GM21576 (cell line): ENCODE measurements around the gene PEAK3.

ENCODE experiments used
- ATAC-seq: cut with Tn5 transposase; IDR thresholded peaks from one replicate; pipeline ENCODE4 v1.9.1; 2021; ENCODE audit warnings: mild to moderate bottlenecking, moderate library complexity; ENCODE audit not compliant: unreplicated experiment

Gene PEAK3

DNA sequence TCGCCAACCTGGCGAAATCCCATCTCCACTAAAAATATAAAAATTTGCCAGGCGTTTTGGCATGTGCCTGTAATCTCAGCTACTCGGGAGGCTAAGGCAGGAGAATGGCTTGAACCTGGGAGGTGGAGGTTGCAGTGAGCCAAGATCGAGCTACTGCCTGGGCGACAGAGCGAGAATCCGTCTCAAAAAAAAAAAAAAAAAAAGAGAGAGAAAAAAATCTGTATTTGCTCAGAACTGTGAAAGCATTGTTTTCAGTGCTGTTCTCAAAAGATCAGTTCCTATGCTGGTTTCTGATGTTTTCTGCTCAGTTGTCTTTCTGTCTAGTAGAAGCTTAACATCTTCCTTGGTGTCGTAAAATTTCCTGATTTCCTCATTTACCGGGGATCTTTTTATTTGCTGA, 42.8 kb downstream of the PEAK3 start:
- no peak for ATAC-seq

DNA sequence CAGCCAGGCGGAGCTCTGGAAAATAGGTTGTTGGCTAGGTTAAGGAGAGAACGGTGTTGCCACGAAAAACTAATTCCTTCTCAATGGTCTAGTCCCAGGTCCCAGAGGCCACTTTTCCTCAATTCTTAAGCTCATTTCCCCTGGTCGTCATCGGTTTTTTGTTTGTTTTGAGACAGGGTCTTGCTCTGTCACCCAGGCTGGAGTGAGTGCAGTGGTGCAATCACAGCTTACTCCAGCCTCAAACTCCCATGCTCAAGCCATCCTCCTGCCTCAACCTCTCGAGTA, 44.2 kb downstream of the PEAK3 start:
- ATAC-seq, result no peak

DNA sequence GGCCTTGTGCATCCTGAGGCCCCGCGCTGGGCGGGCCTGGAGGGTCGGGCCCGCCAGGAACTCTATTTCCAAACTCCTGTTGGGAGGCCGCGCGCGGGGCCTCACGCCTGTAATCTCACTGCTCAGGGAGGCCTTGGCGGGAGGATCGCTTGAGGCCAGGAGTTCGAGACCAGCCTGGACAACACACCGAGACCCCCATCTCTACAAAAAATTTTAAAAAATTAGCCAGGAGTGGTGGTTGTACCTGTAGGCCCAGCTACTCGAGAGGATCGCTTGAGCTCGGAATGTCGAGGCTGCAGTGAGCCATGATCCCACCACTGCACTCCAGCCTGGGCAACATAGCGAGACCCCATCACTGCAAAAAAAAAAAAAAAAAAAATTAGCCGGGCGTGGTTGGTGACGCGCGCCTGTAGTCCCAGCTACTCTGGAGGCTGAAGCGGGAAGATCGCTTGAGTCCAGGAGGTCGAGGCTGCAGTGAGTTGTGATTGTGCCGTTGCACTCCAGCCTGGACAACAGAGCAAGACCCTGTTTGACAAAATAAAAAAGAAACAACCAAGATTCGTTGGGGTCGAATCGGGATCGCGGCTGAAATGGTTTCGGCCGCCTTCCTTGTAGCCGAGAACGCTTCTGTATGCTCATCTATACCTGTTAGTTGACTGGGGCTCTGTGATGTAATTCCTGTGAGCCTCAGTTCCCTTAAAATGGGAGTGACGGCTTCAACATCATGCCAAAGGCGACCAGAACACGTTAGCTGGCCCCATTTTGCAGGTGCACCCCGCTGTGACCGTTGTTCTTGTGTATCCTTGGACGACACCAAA, 44.7 kb downstream of the PEAK3 start:
- ATAC-seq, result no peak

DNA sequence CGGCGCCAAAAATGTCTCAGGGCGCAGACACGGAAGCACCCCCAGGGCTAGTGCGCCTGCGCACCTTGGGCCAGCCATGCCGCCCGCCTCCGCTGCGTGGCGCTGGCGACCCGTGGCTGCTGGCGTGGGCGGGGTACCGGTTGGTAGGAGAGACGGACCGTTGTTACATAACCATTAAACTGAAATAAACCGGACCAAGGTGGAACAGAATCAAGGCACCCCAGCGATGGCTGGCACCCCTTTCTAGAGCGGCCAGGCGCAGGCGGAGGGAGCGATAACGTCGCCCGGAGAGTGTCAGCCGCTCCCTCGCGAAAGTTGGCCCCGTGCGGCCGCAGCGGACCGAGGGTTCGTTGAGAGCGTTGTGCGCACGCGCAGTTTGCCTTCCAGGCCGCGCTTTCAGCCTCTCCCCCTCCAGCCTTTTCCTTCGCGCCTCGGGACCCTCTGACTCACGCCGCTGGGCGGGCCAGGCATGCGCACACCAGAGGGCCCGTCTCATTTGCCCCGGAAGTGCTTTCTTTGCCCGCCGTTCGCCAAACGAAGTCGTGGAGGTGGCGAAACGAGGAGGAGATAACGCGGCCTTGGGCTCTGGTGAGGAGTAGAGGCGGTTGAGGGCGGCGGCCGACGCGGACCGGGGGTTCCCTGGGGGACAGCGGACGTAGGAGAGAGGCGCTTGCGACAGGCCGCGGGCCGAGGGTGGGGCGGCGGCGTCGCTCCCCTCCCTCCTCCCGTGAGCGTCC, 45.5 kb downstream of the PEAK3 start, which contains the start of the genes PLEKHJ1 and SF3A2:
Gene PLEKHJ1, minus strand, starts transcription at position 16 of the 737 bp plus-strand sequence. CDS start 81 bp downstream, outside the sequence.
Gene SF3A2, plus strand, starts transcription at position 511 of the 737 bp plus-strand sequence. CDS start 6,595 bp downstream, outside the sequence.
- peak; percentile 59 for ATAC-seq

DNA sequence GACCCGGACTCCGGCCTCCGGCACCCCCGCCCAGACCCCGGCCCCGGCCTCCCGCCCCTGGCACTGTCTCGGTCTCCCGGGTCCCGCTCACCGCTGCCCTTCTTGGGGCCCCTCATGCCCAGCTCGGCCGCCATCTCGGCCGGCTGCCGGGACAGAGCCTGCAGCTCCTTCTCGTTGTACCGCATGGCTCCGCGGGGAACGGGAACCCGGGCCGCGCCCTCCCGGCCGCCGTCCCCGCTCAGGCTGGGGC, 46.0 kb downstream of the PEAK3 start:
- peak; percentile 14 for ATAC-seq

DNA sequence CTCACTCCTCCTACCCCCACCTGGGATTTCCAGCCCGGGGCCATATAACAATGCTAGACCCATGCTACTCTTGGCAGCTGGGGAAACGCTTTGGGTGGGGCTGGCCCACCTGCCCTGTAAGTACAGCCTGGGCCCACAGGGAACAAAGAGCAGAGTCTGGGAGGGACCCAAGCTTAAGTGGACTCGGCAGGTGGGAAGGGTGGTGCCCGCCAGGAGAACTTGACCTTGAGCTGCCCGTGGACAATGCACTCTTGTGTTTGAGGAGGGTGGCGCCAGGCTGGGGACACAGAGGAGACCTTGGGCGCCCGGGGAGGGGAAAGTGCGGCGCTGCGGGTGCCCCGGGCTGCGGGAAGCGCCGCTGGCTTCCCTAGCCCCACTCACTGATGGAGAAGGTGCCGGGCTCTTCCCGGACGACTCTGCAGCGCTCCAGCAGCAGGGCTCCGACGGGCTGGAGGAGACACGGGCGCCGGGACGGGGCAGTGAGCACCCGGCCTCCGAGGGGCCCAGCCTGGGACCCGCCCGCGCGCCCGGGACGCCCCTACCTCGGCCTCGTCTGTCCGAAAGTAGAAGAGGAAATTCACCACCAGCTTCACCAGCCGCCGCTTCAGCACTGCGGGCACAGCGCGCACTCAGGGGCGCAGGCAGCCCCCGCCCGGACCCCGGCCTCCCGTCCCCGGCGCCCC, 46.5 kb downstream of the PEAK3 start:
- ATAC-seq, result no peak

DNA sequence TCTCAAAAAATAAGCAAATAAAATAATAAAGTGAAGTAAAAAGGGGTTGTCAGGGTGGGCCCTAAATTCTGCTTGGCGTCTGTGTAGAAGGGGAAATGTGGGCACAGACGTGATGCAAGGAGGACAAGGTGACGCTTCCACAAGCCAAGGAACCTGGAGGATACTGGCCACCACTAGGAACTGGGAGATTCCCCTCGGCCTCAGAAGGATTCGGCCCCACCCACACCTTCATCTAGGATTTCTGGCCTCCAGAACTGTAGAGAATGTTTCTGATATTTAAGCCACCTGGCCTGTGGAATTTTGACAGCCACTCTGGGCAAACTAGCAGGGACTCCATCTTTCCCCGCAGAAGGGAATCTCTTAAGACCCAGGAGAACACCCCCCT, 47.0 kb downstream of the PEAK3 start:
- no peak for ATAC-seq

DNA sequence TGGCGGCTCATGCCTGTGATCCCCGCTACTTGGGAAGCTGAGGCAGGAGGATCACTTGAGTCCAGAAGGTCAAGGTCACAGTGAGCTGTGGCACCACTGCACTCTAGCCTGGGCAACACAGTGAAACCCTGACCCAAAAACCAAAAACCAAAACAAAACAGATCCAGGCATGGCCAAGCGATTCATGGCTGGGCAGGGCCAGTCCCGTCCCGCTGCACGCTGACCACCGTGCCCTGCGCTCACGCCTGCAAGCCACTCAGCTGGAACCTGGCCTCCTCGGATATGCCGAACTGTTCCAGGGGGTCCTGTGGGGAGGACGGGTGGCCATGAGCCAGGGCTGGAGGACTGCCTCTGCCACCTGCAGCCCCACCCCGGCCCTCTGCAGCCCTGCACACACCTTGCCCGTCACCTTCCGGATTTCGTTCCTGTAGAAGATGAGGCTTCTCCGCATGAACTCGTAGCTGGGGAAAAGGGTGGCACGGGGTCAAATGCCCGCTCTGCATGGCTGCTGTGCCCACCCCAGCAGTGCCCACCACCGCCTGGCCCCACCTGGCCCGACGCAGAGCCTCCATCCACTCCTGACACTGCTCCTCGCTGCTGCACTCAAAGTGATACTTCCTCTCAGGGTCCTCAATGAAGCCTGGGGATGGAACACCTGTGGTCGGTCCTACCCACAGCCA, 48.2 kb downstream of the PEAK3 start:
- ATAC-seq, result no peak

DNA sequence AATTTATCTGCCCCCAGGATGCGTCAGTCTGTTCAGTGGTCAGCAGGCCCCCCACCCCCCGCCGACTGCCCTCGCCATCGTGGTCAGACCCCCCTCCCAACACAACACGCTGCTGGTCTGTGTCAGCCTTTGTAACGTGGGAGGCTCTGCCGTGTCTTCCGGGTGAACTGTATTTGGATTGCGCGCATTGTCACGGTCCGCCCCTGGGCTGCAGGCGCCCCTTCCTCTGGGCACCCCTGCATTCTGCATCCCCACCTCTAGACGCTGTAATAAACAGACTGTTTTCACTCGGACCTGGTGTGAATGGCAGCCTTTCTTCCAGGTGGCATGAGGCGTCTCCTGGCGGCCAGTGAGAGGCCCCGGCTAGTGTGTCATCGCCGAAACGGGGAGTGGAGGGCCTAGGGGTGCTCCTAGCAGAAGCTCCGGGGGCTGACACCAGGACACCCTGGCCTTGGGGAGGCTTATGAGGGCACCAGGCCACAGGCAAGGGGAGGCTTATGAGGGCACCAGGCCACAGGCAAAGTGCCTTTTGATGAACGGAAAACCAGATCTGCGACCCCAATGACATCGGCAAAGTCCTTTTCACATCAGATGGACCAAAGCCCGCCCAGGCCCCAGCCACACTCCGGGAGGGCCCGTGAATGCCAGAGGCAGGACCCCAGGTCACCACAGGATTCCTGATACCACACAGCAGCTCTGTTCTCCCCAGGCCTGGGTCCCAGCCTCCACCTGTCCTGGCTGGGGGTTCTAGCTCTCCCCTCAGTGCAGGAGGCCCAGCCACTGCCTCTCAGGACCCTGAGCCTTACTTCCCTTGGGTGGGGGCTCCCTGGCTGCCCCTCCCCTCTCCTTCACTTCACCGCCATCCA, 49.5 kb downstream of the PEAK3 start:
- no peak for ATAC-seq

DNA sequence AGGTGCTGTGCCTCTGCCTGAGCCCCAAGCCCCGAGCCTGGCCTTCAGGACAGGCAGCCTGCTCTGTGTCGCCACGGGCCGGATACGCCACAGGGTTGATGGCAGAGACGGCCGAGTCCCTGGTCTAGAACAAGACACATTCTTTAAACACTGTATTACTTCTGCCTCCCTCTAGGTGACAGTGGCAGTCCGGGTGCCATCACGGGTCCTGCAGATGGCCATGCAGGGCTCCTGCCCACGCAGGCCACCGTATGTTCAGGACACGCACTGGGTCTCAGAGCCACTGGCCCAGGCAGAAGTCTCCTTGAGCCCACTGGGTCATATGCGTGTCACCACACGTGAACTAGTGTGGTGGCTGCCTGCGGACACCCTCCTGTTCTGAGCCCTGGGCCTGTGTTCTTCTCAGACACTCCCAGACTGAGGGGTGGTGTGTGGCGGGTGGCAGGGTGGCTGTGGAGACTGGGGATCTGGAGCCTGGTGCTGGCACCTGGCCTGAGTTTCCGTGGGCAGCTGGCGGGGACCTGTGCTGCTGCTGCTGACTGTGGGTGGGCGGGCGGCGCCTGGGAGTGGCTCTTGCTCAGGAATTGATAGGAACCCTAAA, 50.3 kb downstream of the PEAK3 start:
- ATAC-seq, result no peak

DNA sequence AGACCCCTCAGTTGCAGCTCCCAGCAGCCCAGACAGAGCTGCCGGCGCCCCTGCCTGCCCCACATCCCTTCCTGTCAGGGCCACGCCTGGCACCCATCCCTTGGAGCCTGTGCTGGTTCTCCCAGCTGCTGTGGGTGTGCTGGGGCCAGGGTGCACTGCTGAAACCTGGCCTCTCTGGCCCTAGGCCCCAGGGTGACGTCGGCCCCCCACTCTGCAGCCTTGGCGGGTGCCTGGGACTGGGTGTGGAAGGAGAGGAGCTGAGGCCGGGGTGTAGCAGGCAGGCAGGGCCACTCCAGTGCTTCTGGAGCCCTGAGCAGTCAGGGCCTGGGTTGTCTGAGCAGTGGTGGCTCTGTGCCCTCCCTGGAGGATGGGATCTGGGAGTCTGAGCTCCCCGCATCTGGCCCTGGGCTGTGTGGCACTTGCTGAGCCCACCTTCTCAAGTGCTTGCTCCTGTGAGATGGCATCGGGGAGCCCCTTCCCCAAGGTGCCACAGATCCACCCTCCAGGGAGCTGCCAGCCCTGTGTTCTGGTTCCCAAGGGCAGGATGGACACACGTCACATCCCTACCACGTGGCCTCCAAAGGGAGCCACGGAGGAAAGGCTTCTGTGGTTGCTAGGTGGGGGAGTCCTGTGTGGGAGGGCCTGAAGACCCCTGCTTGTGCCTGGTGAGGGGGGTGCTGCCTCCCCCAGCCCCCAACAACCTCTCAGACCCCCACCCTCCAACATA, 51.0 kb downstream of the PEAK3 start:
- no peak for ATAC-seq

DNA sequence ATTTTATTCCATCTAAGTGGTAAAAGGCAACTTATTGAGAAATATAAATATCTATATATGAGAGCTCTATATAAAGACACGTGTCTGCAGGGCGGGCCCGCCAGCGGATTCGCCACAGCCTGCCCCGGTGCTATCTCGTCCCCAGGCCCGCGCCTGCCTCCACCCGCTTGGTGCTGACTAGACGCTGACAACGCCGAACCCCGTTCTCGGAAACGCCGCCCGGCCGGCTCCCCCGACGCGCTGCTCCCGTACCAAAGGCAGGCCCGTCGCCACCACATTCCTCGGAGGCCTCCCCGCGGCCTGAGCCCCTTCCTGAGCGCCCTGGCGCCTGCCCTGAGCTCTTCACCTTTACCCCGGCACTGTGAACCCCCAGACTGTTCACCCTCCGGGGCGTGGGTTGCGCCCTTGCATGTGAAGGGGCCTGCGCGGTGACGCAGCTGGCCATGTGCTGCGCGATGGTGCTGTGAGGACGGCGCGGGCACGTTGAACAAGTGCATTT, 51.9 kb downstream of the PEAK3 start:
- ATAC-seq, result no peak

DNA sequence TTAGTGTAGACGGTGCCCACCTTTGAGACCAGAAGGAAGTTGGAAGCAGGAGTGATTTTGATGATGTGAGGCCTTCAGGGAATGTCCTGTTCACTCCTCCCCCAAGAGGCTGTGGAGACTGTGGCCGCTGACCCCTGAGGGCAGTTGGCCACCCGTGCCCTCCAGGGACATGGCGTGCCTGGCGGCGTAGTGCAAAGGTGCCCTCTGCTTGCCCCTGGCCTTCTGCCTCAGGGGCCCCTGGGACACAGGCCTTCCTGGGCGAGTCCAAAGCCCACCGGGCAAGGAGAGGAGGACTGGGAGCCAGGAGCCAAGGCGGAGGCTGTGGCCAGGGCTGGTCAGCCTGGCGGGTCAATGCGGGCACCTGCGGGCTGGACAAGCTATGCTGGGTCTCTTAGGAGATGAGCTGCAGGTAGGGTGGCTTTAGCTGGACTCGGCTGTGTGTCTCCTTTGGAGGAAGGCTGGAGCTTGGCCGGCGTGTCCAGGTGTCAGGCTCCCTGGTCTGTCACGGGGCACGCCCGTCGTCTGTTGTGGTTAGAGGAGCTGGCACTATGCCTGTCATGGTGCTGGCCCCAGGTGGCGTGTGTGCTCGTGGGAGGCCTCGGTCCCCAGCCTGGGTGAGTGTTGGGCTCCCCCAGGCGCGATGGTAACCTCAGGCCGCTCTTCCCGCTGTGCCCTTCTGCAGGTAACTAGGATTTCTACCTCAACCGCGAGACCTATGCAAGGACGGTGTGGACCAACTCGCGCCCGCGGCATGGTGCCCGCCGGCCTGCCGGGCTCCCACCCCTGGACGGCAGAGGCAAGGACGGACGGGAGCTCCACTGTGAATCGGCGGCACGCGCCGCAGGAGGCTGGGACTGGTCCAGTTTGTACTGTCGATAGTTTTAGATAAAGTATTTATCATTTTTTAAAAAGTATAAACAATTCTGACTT, 52.6 kb downstream of the PEAK3 start:
- ATAC-seq, result no peak

DNA sequence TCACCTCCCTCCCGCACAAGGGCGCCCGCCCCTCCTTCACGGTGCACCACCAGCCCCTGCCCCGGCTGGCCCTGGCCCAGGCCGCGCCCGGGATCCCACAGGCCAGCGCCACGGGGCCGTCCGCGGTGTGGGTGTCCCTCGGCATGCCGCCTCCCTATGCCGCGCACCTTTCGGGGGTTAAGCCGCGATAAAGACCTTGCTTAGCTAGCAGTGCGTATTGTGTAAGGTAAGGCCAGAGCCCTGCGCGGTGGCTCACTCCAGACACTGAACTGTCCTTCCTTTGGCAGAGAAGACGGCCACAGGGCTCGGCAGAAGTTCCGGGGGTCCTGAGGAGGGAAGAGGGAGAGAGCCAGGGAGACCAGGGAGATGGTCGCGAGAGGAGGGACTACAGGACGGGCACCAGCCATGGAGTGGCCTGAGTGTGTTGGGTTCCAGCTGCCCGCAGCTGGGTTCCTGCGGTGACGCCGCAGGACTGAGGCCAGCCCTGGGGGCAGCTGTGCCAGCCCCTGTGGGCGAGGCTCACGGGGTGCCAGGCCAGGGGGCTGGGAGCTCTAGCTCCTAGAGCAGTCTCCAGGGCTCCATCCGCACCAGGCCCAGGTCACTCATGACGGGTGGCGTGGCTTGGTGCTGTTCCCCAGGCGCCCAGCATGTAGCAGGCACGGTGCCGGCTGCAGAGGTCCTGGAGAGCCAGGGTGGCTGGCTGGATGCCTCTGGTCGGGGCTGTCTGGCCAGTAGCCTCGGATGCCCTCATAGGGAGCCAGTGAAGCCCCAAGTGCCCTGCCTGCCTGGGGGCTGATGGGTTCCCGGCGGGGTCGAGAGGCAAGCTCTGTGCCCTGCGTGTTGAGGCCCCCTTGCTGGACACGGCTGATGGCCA, 53.6 kb downstream of the PEAK3 start:
- no peak for ATAC-seq

DNA sequence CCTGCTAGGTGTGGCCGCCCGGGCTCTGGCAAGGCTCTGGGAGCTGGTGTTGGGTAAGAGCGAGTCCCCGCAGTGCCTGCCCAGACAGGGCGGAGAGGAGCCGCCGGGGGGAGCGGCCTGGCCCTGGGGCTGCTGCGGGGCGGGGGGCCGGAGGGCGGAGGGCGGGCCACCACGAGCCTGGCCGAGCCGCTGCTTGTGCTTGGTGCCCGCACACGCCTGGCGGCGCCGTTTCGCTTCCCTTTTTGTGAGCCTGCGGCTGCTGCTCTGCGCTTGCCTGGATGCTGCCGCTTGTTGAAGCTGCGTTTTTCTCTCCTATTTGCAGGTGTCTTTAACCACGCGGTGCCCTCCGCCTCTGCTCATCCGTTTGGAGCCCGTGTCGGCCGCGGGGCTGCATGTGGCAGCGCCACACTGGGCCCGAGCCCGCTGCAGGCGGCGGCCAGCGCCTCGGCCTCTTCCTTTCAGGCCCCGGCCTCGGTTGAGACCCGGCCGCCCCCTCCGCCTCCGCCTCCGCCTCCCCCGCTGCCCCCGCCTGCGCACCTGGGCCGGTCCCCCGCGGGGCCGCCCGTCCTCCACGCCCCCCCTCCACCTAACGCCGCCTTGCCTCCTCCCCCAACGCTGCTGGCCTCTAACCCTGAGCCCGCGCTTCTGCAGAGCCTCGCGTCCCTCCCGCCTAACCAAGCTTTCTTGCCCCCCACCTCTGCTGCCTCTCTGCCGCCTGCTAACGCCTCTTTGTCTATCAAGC, 54.4 kb downstream of the PEAK3 start:
- ATAC-seq, result no peak

DNA sequence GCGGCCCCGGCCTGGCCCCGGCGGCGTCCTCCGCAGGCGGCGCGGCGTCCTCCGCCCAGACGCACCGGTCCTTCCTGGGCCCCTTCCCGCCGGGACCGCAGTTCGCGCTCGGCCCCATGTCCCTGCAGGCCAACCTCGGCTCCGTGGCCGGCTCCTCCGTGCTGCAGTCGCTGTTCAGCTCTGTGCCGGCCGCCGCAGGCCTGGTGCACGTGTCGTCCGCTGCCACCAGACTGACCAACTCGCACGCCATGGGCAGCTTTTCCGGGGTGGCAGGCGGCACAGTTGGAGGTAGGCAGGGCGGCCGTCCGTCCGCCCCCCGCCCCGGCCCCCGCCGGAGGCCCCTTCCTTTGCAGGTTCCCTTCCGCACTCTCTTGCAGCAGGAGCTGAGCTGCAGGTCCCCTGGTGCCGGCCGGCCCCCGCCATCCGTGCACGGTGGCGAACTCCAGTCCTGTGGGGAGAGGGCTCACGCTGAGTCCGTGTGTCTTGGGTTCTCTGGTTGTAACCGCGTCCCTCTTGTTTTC, 55.1 kb downstream of the PEAK3 start:
- no peak for ATAC-seq
